Mucosa of descending colon (tissue), 3 donors: ENCODE data around the gene DAGLB. TPM values are rescaled to one million over a fixed set of nuclear protein-coding genes. Genes with fewer than 3 reads are reported as not detected.

Experiments
- ATAC-seq: fragments of 200-7000 bp; cut with Tn5 transposase; one replicate; pipeline ENCODE4 v1.9.1; 2020; ENCODE audit warnings: mild to moderate bottlenecking, moderate library complexity
- DNase-seq, 3 donors: peaks; one replicate each; pipeline ENCODE4 v3.0.0-alpha.2; 2020
- H3K36me3 ChIP-seq: fragments of 200-600 bp; one replicate; pipeline ENCODE4 v1.8.0; 2021; ENCODE audit warnings: low read depth, mild to moderate bottlenecking
- H3K4me1 ChIP-seq: fragments of 200-600 bp; one replicate; pipeline ENCODE4 v1.8.0; 2021; ENCODE audit warnings: low read depth, mild to moderate bottlenecking
- H3K4me3 ChIP-seq: fragments of 200-600 bp; one replicate; pipeline ENCODE4 v1.8.0; 2021; ENCODE audit warnings: mild to moderate bottlenecking
- H3K9me3 ChIP-seq: fragments of 200-600 bp; one replicate; pipeline ENCODE4 v1.8.0; 2021; ENCODE audit warnings: mild to moderate bottlenecking
- intact Hi-C, 2 donors: fragments of 100-400 bp; cut with DNase I in 1 of 2; cut with micrococcal nuclease in 1 of 2; formaldehyde crosslinking; loops; one replicate each; pipeline versions ENCODE4 v1.11.0 to v1.11.1; 2022; cut with DNase I, micrococcal nuclease
- total RNA-seq, 3 donors: library from RNA; stranded (reverse); fragmentation: NEBNext Ultra II Directional in 2 of 3; extraction: Animal tissue kit (Norgen Biotek cat#: 25700) in 2 of 3; gene quantifications; one replicate each; pipeline versions ENCODE4 v1.2.1 to v1.2.4, GENCODE V29; 2021 to 2023
- TF ChIP-seq, protein P1 (sequence below): fragments of 200-600 bp; IDR thresholded peaks from one replicate; pipeline ENCODE4 v1.8.0; 2022; ENCODE audit warnings: antibody characterized with exemption, mild to moderate bottlenecking
- donor health status: DM: no; HTN: no; CAD: no; lungs with moderate emphysema.
- donor health status: DM: no; HTN: no; CAD: no.
- donor health status: DM: no; HTN: yes; CAD: no.

DAGLB gene
- total RNA-seq, 3 donors from 2014 or later, result 18.4 to 25.4 (median 20.3) TPM

DNA sequence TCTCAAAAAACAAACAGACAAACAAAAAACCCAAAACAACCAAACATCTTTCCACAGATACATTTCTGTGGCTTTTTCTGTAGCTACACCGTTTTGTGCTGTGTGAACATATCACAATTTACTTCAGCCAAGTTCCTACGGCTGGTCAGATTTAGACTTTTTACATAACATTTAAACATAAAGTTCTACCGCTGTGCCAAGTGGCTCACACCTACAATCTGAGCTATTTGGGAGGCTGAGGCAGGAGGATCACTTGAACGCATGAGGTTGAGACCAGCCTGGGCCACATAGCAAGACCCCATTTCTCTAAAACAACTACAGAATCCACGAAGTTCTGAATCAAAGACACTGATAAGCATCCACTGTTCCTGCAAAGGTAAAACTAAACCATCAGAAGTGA lies 30.3 kb downstream of the DAGLB start:
- H3K4me3 ChIP-seq, result no peak overlapping the region
- ATAC-seq (no peak), DNase-seq (no peak)
- TF ChIP-seq, protein P1, sequence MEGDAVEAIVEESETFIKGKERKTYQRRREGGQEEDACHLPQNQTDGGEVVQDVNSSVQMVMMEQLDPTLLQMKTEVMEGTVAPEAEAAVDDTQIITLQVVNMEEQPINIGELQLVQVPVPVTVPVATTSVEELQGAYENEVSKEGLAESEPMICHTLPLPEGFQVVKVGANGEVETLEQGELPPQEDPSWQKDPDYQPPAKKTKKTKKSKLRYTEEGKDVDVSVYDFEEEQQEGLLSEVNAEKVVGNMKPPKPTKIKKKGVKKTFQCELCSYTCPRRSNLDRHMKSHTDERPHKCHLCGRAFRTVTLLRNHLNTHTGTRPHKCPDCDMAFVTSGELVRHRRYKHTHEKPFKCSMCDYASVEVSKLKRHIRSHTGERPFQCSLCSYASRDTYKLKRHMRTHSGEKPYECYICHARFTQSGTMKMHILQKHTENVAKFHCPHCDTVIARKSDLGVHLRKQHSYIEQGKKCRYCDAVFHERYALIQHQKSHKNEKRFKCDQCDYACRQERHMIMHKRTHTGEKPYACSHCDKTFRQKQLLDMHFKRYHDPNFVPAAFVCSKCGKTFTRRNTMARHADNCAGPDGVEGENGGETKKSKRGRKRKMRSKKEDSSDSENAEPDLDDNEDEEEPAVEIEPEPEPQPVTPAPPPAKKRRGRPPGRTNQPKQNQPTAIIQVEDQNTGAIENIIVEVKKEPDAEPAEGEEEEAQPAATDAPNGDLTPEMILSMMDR, result no peak
- H3K4me1 ChIP-seq, result no peaks in the 10 kb centered on the region
- intact Hi-C loops, result no loop called here
- peaks cover 4% of the 10 kb centered on the region for H3K36me3 ChIP-seq
- no peaks in the 10 kb centered on the region for H3K9me3 ChIP-seq

DNA sequence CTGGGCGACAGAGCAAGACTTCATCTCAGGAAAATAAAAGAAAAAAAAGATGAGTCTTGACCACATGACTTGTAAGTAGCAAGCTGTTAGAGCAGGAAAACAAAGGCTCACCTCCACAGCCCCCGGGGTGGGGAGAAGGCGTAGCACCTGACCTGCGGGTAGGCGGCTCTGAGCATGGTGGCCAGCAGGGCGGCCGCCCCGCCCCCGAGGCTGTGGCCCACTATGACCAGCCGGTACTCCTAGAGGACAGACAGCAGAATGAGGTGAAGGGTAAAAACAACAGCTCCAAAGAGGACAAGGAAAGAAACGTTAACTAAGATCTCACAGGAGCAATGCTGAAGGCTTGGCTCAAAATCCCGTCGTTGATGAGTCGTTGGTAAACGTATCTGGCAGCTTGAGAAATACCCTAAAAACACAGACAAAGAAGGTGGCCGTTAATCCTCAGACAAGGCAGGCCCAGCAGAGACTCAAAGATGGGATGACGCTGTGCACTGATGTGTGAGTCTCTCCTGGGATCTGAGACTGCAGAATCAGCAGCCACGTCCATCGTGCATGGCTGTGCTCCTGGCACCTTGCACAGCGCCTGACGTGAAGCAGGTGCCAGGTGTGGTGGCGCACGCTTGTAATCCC lies 31.1 kb downstream of the DAGLB start:
- no peaks in the 10 kb centered on the region for H3K9me3 ChIP-seq
- ATAC-seq (no peak), DNase-seq (no peak)
- intact Hi-C loops, result no loop called here
- peaks cover 4% of the 10 kb centered on the region for H3K36me3 ChIP-seq
- no peak overlapping the region for H3K4me3 ChIP-seq
- TF ChIP-seq, protein P1, result no peak
- no peaks in the 10 kb centered on the region for H3K4me1 ChIP-seq

DNA sequence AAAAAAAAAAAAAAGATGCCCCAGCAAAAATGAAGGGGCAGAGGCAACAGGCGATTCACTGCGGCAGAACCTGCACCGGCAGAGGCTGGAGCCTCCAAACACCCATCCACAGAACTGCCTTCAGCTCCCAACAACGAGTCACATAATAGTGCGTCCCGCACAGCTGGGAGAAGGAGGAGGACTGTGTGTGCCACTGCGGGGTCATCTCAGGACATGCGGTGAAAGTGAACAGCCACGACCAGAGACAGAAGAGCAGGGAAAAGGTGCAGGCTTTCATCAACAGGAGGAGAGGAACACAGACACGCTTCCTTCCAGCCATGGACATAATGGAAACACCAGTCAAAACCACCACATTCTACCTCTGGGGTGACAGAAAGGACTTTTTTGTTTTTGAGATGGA lies 34.1 kb downstream of the DAGLB start:
- no peak for ATAC-seq
- intact Hi-C loops, result no loop called here
- no peaks in the 10 kb centered on the region for H3K9me3 ChIP-seq
- H3K4me3 ChIP-seq, result no peak overlapping the region
- no peaks in the 10 kb centered on the region for H3K4me1 ChIP-seq
- TF ChIP-seq, protein P1, result no peak
- H3K36me3 ChIP-seq, result peaks cover 4% of the 10 kb centered on the region
- DNase-seq, result no peak

DNA sequence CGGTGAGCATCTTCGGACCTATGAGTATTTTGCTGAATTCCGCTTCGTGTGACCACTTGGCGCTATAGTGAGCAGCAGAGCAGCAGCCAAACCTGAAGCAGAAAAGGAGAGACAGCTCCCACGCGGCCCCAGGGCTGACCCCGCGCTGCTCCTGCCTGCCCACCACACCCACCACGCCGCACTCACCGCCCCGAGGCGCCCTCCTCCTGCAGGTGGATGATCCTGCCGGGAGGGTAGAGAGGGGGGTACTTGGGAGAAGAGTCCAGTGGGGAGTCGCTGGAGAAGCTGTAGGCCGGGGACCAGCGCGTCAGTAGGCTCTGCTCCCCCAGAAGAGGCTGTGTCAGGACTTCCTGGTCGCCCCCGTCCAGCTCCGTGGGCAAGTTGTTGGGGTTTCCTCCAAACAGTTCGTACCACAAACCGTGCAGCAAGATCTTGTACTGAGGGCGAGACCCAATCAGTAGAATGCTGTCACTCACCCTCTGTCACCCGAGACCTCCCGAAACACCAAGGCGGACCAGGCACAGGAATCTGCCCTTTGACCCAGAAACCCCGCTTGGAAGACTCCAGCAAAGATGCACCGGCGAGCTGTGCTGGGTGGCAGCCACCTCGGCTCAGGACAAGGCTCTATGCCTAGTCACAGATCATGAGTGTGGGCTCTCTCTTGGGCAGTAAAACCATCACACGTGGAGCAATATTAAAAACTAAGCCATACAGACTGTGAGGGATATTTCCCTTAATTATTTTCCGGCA lies 37.6 kb downstream of the DAGLB start:
- Histone ChIP-seq H3K9me3 (no peaks in the 10 kb centered on the region), H3K4me1 (no peaks in the 10 kb centered on the region), H3K36me3 (no peaks in the 10 kb centered on the region), H3K4me3 (no peak overlapping the region)
- TF ChIP-seq, protein P1, result no peak
- intact Hi-C loops, result no loop called here
- ATAC-seq, result peak; percentile 22
- DNase-seq, result no peak

DNA sequence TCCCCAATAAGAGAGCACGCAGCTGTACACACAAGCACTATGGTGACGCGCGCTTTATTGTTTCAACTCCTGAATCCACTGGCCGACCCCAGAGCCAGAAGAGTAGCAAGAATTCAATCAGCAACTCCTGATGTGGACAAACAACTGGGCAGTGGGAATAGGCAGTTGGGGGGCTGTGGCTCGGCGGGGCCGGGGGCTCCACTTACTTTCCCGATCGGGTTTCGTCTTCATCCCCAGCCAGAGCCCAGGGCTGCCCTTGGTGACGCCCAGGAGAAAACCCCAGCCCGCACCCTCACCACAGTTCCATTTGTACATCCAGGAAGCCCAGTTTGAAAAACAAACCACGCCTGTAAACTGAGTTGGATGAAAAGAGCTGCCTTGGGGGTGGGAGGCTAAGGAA lies 38.7 kb downstream of the DAGLB start:
- Histone ChIP-seq H3K4me1 (no peaks in the 10 kb centered on the region), H3K4me3 (no peak overlapping the region), H3K9me3 (no peaks in the 10 kb centered on the region), H3K36me3 (no peaks in the 10 kb centered on the region)
- ATAC-seq (no peak), DNase-seq (no peak)
- intact Hi-C loops, result no loop called here
- TF ChIP-seq, protein P1, result no peak
